GM10266 (cell line): ENCODE results near the gene HNRNPA3.
A peak's percentile ranks its signal among the peaks of the same experiment; 100 is the strongest.

Experiments used
- DNase-seq: peaks from one replicate; pipeline ENCODE4 v3.0.0; 2012; ENCODE audit errors: extremely low spot score
- TF ChIP-seq, protein P1 (sequence below): IDR thresholded peaks from 2 replicates; pipeline ENCODE4 v1.5.1; 2012; ENCODE audit warnings: mild to moderate bottlenecking, low read depth; ENCODE audit not compliant: control insufficient read depth, insufficient read depth; ENCODE audit errors: missing control alignments

The HNRNPA3 gene

DNA sequence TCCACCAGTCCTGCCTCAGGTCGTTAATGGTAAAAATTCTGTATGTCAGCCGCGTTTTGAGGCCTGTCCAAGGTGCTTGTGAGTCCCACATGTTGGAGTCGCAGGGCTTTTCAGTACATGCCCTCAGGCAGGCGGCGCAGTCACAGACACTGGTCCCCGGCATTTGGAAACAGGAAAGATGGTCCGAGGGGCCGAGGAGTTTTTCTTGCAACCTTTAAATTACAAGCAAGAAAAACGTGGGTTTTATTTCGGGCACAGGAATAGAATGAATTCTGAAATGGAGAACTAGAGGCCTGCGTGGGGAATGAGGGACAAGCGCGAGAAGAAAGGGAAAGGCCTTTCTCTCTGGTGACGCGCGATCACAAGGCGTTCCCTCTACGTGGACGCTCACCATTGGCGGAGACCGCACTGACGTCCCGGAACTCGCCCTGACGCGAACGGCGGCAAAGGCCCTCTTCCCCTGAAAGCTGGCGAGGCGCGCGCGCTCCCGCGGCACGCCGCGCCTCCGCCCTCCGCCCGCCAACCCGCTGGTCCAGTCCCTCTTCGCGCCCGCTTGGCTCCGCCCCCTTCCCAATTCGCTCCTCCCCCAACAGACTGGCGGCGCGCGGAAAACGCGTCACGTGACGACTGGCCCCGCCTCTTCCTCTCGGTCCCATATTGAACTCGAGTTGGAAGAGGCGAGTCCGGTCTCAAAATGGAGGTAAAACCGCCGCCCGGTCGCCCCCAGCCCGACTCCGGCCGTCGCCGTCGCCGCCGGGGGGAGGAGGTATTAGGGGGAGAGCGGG, at the start of gene HNRNPA3:
Gene HNRNPA3 (plus strand): TSS at position 689 of the 785 bp plus-strand sequence. CDS start 6 bp downstream, at position 695.
- TF ChIP-seq, protein P1, sequence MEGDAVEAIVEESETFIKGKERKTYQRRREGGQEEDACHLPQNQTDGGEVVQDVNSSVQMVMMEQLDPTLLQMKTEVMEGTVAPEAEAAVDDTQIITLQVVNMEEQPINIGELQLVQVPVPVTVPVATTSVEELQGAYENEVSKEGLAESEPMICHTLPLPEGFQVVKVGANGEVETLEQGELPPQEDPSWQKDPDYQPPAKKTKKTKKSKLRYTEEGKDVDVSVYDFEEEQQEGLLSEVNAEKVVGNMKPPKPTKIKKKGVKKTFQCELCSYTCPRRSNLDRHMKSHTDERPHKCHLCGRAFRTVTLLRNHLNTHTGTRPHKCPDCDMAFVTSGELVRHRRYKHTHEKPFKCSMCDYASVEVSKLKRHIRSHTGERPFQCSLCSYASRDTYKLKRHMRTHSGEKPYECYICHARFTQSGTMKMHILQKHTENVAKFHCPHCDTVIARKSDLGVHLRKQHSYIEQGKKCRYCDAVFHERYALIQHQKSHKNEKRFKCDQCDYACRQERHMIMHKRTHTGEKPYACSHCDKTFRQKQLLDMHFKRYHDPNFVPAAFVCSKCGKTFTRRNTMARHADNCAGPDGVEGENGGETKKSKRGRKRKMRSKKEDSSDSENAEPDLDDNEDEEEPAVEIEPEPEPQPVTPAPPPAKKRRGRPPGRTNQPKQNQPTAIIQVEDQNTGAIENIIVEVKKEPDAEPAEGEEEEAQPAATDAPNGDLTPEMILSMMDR: no peak
- peak; percentile 98 for DNase-seq

DNA sequence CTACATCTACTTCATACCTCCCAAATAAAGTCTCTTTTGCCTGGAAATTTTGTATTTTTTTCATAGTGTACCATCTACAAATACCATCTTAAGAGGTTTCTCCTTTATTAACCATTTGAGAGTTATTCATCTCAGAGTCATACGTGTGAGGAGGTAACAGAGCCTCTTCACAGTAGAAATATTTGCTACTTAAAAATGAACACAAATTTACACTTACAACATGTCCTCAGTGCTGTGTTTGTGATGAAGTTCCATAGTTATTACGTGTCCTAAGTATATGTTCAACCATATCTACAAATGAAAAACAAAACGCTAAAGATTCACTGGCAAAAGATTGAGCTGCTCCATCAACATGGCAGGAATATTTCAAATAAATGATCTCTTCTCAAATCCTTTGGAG, 48.5 kb upstream of the HNRNPA3 start:
- TF ChIP-seq, protein P1: no peak
- no peak for DNase-seq

DNA sequence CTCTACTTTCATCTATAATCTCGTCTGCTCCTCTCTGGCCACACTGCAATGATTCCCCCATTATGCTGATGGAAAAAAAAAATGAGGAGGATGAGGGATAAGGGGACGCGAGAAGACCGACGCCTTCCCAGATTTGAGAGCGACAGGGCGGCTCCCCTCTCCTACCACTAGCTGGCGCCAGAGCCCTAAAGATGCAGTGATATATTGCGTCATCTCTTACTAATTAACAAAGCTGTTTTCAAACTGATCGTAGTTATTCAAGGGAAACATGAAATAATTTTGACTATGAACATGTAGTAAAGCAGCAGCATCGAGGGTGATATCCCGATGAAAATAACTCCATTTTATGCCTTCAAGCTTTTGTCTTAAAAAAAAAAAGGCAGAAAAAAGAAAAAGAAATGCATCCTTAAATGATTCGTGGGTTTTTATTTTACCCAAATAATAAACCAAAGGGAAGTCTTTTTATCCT, 48.0 kb upstream of the HNRNPA3 start:
- TF ChIP-seq, protein P1: peak; percentile 99
- DNase-seq: peak; percentile 58

DNA sequence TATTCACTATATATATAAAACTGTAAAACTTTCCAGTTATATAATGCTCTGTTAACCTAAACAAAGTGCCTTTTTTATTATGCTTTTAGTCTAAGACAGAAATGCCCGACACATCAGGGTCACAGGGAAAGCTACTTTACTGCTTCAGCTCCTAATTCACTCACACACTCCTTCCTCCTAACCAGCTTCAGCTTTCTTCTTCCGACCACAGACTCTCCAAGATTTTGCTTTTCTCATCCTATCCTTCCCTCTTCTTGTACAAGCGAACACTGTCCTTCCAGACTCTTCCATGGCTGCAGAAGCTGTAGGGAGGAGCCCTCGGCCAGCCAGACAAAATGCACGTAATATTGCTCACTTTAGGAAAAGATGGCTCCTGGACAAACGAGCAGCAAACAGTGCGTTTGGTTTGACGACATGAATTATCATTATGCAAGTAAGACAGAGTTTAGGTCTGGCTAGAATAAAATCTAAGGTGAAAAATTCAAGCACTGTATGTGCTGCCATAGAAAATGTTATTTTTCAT, 47.5 kb upstream of the HNRNPA3 start:
- no peak for DNase-seq
- TF ChIP-seq, protein P1: no peak

DNA sequence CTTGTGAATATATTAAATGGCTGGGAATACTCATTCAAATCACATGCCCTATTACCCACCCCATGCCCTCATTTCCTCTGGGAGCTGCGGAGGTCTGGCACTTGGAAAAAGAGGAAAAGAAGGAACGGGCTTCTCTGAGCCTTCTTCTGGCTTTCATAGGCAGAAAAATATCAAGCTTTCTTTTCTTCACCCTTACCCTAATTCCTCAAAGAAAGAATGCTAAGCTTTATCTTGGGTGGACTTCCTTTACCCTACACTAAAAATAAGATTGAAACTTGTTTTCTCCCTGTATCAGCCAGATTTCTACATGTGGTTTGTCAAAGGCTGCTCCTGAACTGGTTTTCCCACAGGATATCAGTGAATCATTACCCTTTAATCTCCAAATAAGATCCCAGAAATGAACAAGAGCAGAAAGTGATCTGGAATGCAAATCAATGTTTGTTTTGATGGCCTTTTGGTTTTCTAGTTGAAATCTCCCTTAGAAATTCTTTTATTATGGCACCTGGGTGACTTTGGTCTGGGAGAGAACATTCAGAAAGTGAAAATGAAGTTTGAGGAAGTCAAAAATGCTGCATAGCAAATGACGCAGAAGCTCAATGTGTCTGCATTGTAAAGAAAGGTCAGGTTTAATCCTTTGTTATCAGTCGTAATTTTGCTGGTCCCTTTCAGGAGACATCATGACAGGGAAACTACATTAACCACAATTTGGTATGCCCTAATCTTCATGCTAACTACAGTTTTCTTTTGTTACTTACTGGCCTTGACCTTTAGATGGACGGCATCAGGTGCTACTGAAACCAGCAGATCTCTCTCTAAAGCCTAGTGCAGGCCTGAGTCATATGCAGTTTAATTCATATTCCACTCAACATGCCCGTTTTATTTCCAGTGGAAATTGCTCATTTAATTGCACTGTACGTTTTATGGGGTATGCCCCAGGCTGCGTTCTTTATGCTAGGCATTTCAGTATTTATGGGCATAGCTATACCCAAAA, 46.6 kb upstream of the HNRNPA3 start:
- TF ChIP-seq, protein P1: no peak
- DNase-seq: peak; percentile 32

DNA sequence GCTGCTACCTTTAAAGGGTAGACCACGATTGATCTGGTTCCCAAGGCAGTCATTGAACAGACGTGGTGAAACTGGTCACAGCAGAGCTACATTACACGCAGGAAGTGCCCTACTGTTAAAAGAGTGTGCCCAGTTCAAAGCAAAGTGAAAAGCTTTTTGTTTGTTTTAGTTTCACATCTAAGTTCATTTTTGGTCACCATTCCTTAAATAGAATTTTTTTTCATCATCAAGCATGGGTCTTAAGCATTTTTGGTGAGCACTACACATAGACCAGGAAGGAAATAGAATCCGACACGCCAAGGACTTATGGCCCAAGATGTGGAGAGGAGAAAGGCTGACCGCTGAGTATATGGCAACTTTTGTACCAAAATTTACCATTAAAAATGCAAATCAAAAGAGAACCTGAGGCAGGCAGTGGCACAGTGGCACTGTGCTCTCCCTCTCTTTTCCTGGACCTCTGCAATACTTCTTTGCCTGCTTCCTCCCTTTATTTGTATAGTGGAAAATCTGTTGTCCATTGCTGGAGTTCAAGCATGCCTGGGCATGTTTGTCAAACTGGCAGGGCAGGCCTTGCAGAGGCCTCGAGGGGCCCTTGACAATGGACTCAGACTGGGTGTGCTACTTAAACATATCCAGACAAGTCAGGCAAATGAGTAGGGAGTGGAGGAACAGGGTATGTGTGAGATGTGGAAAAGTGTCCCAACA, 42.6 kb upstream of the HNRNPA3 start:
- DNase-seq: peak; percentile 40
- TF ChIP-seq, protein P1: no peak
